ENCODE results near the gene KCNIP4. TPM values are rescaled to one million over a fixed set of nuclear protein-coding genes. Genes with fewer than 3 reads are reported as not detected.

KCNIP4 gene
- total and polyA plus RNA-seq, 2 of the 4 experiments (the other 2 are of a cell fraction): not detected

DNA sequence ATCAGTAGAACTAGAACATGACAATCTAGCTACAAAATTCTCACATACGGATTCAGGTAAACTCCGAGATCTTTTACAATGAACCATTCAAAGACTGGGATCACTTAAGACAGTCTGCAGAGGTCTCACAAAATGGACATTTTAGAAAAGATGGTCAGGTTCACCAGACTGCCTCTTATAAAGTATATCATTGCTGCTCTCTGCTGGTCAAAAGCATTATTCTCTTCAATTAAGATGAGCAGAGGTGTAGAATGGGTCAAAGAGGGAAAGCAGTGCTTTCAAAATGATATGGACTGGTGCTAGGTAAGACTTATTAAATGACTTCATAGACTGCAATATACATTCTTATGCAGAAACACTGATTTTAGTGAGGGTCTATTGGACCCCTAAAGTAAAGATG lies 813.6 kb downstream of the KCNIP4 start:
- H2AFZ ChIP-seq (replicated peaks; ENCODE audit: low read length, poor library complexity): no peak overlapping the region
- no peaks in the 10 kb centered on the region for H4K20me1 ChIP-seq (ENCODE audit: insufficient read depth, low read length)
- H3K18ac ChIP-seq (ENCODE audit: low read depth, low read length): no peak overlapping the region
- no peak overlapping the region for H3K56ac ChIP-seq (ENCODE audit: extremely low read depth, insufficient read depth, low read length)
- no peaks in the 10 kb centered on the region for H3K79me1 ChIP-seq (ENCODE audit: low read depth in 1 of 2, low read length in 2 of 2)
- H2BK20ac ChIP-seq (ENCODE audit: low read depth, low read length): no peak overlapping the region
- 53% methylated on average over 2 of the region's 2 CpGs; no CpG with 5 or more reads in 1 of the 2 experiments for WGBS, 2 experiments (ENCODE audit: extremely low coverage in 2 of 2, insufficient read length in 1 of 2)
- no TSS peak for BruUV-seq (replicated peaks)
- no peak overlapping the region for H4K5ac ChIP-seq (ENCODE audit: low read depth, low read length)
- no peak for TF ChIP-seq POLR2A (IDR thresholded peaks at IDR 0.05; ENCODE audit: low read depth, low read length)
- no peak for TF ChIP-seq RCOR1 (IDR thresholded peaks at IDR 0.05; ENCODE audit: insufficient replicate concordance, low read length)
- TF ChIP-seq, protein P1, sequence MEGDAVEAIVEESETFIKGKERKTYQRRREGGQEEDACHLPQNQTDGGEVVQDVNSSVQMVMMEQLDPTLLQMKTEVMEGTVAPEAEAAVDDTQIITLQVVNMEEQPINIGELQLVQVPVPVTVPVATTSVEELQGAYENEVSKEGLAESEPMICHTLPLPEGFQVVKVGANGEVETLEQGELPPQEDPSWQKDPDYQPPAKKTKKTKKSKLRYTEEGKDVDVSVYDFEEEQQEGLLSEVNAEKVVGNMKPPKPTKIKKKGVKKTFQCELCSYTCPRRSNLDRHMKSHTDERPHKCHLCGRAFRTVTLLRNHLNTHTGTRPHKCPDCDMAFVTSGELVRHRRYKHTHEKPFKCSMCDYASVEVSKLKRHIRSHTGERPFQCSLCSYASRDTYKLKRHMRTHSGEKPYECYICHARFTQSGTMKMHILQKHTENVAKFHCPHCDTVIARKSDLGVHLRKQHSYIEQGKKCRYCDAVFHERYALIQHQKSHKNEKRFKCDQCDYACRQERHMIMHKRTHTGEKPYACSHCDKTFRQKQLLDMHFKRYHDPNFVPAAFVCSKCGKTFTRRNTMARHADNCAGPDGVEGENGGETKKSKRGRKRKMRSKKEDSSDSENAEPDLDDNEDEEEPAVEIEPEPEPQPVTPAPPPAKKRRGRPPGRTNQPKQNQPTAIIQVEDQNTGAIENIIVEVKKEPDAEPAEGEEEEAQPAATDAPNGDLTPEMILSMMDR (conservative IDR thresholded peaks at IDR 0.05; ENCODE audit: low read depth, low read length): no peak
- TF ChIP-seq MAZ (IDR thresholded peaks at IDR 0.05; ENCODE audit: borderline replicate concordance, low read depth, low read length): no peak
- no peak for TF ChIP-seq RAD21 (IDR thresholded peaks at IDR 0.05; ENCODE audit: low read length)
- TF ChIP-seq RFX5 (IDR thresholded peaks at IDR 0.05; ENCODE audit: low read depth, low read length): no peak
- TF ChIP-seq, protein P2, sequence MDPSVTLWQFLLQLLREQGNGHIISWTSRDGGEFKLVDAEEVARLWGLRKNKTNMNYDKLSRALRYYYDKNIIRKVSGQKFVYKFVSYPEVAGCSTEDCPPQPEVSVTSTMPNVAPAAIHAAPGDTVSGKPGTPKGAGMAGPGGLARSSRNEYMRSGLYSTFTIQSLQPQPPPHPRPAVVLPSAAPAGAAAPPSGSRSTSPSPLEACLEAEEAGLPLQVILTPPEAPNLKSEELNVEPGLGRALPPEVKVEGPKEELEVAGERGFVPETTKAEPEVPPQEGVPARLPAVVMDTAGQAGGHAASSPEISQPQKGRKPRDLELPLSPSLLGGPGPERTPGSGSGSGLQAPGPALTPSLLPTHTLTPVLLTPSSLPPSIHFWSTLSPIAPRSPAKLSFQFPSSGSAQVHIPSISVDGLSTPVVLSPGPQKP (IDR thresholded peaks at IDR 0.05; ENCODE audit: borderline replicate concordance, low read depth, low read length): no peak
- no peak for TF ChIP-seq MAFK (IDR thresholded peaks at IDR 0.05; ENCODE audit: low read depth, low read length)
- CTCF ChIA-PET: no interaction called here
- no peak overlapping the region for H3K14ac ChIP-seq (replicated peaks; ENCODE audit: low read depth, low read length)
- no peak overlapping the region for H4K8ac ChIP-seq (ENCODE audit: low read depth in 2 of 2, low read length in 2 of 2)
- POLR2A ChIA-PET (ENCODE audit: unreplicated experiment): no interaction called here
- no peak overlapping the region for H2BK5ac ChIP-seq (ENCODE audit: low read depth, low read length, poor library complexity, severe bottlenecking)
- peaks cover 11% of the 10 kb centered on the region for H3K9me3 ChIP-seq (ENCODE audit: control insufficient read depth, insufficient read depth, low read length)
- H3K9me1 ChIP-seq (ENCODE audit: insufficient read depth, low read length): no peaks in the 10 kb centered on the region
- no peaks in the 10 kb centered on the region for H3K4me1 ChIP-seq (ENCODE audit: control insufficient read depth, insufficient read depth, low read length)
- no peak overlapping the region for H2AK9ac ChIP-seq (replicated peaks; ENCODE audit: low read depth, low read length, poor library complexity)
- H3K9ac ChIP-seq (ENCODE audit: low read depth, low read length): no peak overlapping the region
- no peak overlapping the region for H2AK5ac ChIP-seq (ENCODE audit: low read depth, low read length)
- H3K23ac ChIP-seq (ENCODE audit: low read depth, low read length): no peak overlapping the region
- H2BK15ac ChIP-seq (ENCODE audit: low read depth, low read length): no peak overlapping the region
- H3K36me3 ChIP-seq (ENCODE audit: control insufficient read depth, insufficient read depth, low read length): no peaks in the 10 kb centered on the region
- H3K4me3 ChIP-seq (ENCODE audit: insufficient read depth, low read depth, low read length): no peak overlapping the region
- DNase-seq: no peak
- H3K4me2 ChIP-seq (ENCODE audit: low read depth, low read length): no peak overlapping the region
- no peak overlapping the region for H3K27ac ChIP-seq (ENCODE audit: insufficient read depth, low read length)
- intact Hi-C loops (cut with micrococcal nuclease) (no loop called here), in situ Hi-C loops (cut with MboI; ENCODE audit: low sequenced_read_pairs) (no loop called here), dilution Hi-C loops (cut with HindIII; ENCODE audit: low sequenced_read_pairs, unreplicated experiment) (no loop called here)
- no peak overlapping the region for H4K91ac ChIP-seq (ENCODE audit: insufficient read depth, low read depth, low read length)
- no peaks in the 10 kb centered on the region for H3K27me3 ChIP-seq (ENCODE audit: control insufficient read depth, insufficient read depth, low read length)
- H3K4ac ChIP-seq (ENCODE audit: low read depth, low read length): no peak overlapping the region
- H2BK120ac ChIP-seq (ENCODE audit: low read depth, low read length): no peak overlapping the region
- ATAC-seq (ENCODE audit: low read depth): no peak
